GM19452 (cell line): Measurements from ENCODE around the gene KCNH3.
"Not testable (repeated sequence)": the region's sequence is repeated elsewhere in the genome, so short reads cannot be mapped to it uniquely, and the experiment has no call there.

Source experiments
- ATAC-seq: cut with Tn5 transposase; IDR thresholded peaks from one replicate; pipeline ENCODE4 v1.9.1; 2021; ENCODE audit not compliant: unreplicated experiment

KCNH3 gene

DNA sequence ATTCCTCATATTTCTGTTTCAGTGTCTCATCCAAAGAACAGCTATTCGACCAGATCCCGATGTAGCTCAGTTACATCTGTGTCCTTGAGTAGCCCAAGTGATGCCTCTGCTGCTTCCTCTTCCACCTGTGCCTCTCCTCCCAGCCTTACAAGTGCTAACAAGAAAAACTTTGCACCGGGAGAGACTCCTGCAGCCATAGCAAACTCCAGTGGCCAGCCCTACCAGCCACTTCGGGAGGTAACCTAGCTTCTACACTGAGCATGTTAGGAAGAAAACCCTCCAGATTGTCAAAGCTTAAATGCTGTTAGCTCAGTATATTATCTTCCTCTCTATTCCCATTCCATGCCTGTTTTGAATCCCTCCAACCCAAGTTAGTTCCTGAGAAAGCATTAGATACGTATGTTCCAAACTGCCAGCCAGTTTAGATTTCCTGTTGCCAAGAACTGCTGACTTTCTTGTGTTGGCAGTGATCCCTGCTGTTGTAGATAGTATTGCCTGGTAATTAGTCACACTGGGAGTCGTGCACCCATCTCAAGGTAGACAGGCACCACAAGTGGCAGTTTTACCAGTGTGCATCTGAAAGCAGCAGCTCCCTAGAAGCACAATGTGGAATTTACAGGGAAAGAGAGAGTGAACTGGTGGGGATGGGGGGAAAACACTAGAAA lies 14.0 kb upstream of the KCNH3 start:
- no peak for ATAC-seq

DNA sequence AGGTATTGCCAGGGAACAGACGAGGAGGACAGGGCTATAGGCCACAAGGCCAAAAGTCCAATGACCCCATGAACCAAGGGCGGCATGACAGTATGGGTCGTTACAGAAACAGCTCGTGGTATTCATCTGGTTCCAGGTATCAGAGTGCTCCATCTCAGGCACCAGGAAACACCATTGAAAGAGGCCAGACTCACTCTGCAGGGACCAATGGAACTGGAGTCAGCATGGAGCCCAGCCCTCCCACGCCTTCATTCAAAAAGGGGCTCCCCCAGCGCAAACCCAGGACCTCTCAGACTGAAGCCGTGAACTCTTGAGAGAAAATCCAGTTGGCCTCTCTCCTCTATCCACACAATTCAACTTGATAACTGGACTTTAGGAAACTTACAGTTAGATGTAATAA lies 12.9 kb upstream of the KCNH3 start:
- ATAC-seq: no peak

DNA sequence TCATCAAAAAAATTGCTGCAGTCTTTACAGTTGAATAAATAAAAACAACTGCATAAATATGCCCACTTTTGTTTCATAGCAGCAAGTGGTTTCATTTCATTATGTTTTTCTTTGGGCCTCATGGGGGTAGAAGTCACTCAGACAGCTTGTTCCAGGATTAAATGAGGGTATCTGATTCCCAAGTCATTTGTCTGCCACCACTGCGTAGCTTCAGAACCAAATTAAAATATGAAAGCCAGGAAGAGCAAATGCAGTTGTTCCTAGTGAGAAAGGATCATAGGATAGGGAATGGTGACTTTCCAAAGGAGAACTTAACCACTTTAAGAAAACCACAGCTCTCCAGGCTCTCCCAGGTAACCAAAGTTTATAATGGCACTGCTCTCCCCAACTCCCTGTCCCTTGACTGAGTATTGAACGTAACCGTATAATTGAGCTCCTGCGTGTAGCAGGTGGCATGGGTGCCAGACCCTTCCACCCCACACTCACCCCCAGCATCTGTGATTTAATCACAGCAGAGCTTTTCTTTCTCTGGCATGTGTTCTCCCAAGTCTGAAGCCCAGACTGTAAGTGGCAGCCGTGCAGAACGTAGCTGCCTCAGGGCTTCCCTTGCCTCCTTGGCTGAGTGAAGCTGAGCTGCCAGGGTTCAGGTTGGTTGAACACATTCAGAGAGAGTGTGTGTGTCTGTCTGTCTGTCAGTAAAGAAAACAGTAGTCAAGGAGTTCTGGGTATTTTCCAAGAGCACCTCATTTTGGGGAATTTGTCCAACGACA lies 11.3 kb upstream of the KCNH3 start:
- no peak for ATAC-seq

DNA sequence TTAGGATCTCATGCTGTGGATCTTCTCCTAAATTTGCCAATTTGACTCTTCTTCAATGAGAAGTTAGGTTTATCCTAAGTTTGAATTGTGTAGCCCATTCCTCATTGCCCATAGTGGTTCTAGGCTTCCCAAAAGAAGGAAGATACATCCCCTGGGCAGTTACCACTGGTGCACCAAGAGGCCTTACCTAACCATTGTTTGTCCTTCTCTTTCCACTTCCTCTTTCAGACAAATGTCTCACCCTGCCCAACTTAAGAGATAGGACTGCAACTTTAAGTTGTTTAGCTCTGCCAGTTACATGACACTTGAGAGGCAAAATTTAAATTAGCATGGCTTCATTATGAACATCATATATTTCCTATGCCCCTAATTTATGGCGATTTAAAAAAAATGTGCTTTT lies 9.4 kb upstream of the KCNH3 start:
- ATAC-seq: no peak

DNA sequence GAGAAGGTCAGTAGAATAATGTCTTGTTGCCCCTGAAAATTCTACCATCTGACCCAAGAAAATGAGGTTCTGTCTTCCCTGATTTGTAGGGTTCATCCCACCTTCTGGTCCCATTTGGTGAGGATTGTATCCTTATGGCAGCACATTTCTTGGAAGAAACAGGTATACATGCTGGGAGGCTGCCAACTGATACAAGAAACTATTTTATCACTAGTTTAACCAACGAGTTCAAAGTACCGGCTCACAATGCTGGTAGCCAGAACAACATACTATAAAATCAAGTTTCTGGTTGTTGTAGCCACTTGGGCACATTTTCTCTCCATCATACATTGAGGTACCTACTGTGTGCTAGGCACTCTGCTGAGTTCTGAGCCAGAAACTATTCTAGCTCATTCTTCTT lies 7.1 kb upstream of the KCNH3 start:
- no peak for ATAC-seq

DNA sequence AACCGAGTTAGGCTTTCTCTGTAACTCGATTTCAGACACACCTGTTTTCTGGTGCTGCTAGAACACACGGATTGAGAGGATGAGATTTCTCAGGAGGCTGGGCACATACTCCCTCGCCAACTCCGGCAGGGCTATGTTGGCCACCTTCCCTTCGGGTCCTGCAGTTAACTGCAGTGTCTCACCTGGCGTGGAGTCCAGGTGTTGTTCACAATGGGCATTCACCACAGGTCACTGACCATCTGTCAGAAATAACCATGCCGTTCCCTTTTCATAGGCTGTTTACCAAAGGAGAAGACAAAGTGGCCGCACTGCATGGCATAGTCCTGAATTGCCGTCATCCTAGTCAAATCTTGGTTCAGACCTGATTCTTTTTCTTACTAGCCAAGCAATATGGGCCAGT lies 5.5 kb upstream of the KCNH3 start:
- no peak for ATAC-seq

DNA sequence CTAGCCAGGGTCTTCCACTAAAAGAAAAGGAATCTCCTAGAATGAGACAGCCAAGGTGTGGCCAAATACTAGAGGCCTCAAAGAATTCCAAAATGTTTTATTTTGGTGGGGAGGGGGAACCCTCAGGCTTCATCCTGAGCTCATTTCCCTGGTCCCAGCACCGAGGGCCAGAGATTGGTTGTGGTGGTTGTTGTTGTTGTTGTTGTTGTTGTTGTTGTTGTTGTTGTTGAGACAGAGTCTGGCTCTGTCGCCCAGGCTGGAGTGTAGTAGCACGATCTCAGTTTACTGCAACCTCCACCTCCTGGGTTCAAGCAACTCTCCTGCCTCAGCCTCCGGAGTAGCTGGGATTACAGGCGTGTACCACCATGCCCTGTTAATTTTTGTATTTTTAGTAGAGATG lies 4.7 kb upstream of the KCNH3 start:
- not testable (repeated sequence) for ATAC-seq

DNA sequence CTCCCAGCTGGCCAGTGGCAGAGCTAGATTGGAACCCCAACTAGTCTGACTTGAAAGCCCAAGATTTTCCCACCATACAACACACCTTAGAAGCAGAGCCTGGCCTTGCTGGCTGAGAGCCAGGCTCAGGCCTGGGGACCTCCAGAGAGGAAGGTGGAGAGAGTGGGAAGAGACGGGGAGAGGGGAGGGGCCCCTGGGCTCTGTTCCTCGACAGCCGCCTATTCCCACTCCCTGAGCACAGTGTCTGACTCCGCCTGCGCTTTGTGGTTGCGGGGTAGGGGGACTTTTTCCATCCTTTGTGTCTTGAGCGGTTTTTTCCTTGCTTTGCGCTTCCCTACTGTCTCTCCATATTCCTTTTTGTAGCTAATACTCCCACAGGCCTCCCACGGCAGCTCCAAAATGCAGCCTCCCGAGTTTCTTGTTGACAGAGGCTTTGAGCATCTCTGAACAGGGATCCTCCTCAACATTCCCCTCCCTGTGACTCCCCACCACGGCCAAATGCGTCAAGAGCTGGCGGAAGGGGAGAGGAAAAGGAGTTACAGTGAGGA lies 4.0 kb upstream of the KCNH3 start:
- ATAC-seq: no peak

DNA sequence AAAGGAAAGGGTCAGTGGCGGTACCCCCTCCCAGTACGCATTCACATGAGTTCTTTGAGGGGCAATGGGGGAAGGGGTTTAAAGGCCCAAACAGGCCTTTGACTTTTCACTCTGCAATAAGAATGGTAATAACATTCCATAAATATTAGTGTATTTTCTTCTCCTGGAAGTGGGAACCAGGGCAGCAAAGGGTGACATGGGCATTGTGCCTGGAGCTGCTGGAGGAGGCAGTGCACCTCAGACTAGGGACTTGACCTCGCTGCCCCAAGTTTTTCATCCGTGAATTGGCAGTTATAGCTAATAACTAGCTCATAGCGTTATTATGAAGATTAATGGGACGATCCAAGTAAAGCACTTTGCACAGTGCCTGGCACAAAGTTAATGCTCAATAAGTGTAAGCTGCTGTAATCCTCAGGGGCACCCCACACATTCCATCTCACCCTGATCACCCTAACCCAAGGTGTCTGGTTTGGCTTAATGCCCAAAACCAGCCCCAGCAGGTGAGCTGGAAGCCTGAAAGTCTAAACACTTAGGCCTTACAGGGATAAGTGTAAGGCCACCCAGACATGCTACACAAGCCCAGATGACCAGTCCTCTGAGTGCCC lies 2.8 kb upstream of the KCNH3 start:
- no peak for ATAC-seq

DNA sequence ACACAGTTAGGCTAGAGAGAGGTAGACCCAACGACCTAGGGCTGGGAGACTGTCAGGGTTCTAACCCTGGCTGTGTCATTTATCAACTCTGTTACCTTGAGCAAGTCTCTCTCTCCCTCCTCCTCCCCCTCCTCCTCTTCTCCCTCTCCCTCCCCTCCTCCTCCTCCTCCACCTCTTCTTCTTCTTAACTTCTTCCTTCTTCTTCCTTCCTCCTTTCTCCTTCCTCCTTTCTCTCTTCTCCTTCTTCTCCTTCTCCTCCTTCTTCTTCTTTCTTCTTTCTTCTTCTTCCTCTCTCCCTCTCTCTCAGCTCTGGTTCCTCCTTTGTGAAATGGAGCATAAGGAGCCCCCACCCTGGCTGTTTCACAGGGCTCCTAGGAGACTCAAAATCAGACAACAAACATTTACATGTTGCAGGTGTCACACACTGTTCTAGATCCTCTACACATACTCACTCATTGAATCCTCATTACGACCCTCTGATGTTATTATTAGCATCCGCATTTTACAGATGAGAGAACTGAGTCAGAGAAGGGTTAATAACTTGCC lies 2.2 kb upstream of the KCNH3 start:
- no peak for ATAC-seq

DNA sequence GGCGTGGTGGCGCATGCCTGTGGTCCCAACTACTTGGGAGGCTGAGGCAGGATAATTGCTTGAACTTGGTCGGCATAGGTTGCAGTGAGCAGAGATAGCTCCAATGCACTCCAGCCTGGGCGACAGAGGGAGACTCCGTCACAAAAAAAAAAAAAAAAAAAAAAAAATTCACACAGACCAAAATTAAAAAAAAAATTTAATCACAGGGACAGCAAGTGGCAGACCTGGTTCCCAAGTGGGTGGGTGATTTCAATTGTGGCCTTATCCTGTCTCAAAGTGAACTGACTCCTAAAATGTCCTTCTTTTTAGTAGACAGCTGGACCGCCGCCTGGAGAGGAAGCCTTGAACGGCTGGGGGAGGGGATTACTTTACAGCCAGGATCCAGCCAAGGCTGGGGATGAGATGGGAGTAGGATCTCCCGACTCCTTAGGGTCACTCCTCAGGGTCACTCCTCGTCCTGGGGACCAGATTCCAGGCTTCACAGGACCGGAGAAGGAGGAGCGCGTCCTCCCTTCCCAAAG lies 1.5 kb upstream of the KCNH3 start:
- ATAC-seq: no peak

DNA sequence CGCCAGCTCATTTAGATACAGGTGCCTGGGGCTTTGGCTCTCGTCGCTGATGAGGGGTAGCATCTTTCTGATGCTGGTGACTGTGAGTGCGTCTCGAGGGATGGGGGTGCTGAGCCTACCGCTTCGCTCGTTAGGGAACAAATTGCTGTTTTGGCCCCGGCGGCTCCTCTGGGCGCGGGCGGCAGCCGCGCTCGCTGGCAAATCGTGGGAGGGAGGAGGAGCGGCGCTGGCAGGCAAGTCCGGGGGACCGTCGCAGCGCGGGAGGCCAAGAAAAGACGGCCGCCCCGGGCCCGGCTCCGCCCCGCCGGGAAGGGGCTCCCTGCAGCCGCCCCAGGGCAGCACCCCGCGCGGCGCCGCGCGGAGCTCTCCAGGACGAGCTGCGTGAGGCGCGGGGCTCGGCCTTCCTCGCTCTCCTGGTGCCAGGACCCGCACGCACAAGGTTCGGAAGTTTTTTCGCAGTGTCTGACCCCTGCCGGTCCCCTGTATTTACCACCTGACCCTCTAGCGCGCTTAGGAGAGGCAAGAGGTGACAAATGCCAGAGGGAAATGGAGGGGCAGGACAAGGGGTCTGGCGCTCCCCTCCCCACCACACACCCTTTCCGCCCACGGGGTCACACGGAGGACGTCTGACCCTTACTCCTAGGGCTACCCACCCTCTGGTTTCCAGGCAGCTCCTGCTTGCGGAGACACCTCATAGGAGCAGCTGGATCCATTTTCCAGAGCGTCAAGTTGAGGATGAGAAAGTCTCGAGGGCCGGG lies 899 bp upstream of the KCNH3 start:
- no peak for ATAC-seq

DNA sequence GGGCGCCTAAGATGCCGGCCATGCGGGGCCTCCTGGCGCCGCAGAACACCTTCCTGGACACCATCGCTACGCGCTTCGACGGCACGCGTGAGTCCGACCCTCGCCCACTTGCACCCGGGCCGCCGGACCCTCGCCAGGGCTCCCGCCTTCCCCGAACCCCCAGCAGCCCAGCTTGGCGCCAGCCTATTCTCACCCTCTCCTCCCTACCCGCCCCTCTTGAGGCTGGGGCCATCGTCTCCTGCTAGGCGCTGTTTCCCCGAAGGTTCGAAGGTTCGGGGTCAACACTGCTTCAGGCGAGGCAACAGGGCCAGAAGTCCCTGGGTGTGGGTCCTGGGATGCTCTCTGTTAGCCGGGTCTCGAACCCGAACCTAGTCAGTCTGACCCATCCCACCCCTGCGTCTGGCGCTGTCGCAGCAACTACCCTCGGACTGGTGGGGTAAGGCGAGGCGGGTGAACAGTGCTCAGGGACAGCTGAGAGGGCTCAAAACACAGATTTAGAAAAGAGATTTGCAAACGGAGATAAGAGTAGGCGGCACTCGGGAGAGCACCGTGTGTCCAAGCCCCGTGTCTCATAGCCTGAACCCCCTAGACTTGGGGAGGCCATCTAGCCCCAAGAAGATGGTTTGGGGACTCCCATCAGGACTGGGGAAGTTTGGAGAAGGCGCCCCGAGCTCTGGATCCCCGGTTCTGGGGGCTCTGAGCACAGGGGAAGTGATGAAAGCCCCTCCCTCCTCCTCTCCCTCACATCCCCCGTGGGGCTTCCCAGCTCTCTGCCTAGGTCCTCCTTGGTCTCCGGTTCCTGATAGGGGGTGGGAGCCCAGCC lies 787 bp downstream of the KCNH3 start:
- no peak for ATAC-seq

DNA sequence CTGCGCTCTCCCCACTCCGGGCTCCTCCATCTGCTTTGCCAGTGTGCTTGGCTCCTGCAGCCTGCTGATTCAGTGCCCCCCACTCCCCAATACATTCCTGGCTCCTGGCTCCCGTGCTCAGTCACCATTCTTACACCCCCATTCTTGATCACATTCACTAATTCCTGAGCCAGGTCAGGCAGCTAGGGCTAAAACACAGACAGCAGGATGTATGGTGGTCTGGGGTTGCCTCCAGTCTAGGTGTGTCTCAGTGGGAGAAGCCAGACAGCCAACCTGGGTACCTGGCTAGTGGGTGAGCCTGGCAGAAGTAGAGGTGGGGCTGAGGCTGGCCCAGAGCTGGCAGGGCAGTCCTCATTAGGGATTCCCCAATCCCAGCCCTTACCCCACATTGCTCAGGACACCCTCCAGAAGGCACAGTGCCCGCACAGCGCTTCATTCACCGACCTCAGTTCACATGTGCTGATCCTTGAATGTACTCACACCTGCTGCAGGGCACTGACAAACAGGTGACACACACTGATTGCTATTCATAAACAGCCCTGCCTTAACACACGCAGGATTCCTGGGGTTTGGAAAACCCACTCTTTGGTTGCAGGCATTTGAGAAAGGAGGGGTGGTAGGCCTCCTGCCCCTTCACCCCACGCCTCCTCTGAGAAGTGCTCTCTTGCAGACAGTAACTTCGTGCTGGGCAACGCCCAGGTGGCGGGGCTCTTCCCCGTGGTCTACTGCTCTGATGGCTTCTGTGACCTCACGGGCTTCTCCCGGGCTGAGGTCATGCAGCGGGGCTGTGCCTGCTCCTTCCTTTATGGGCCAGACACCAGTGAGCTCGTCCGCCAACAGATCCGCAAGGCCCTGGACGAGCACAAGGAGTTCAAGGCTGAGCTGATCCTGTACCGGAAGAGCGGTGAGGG lies 1.7 kb downstream of the KCNH3 start:
- ATAC-seq: no peak

DNA sequence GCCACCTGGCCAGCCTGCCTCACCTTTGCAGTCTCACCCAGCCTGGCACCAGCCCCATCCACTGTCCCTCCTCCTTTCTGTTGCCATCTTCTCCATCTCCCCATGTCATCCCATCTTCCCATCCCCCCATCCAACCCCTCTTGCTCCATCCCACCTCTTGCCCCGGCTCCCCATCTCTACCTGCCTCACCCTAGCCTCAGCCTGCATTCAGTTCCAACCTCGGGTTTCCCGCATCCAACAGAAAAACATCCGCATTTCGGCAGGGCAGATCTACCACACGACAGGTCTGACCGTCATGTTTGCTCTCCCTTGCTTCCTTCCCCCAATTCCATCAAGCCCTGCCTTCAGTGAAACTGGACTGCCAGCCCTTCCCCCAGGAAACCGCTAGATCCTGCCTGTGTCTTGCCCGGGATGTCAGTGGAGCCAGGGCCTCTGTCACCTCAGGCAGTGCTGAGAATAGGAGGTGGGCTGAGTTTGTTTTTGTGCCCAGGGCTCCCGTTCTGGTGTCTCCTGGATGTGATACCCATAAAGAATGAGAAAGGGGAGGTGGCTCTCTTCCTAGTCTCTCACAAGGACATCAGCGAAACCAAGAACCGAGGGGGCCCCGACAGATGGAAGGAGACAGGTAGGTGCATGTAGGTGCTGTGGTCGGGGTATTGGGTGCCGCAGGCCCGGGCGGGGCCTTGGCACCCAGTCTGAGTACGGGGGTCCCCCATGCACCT lies 2.5 kb downstream of the KCNH3 start:
- ATAC-seq: no peak

DNA sequence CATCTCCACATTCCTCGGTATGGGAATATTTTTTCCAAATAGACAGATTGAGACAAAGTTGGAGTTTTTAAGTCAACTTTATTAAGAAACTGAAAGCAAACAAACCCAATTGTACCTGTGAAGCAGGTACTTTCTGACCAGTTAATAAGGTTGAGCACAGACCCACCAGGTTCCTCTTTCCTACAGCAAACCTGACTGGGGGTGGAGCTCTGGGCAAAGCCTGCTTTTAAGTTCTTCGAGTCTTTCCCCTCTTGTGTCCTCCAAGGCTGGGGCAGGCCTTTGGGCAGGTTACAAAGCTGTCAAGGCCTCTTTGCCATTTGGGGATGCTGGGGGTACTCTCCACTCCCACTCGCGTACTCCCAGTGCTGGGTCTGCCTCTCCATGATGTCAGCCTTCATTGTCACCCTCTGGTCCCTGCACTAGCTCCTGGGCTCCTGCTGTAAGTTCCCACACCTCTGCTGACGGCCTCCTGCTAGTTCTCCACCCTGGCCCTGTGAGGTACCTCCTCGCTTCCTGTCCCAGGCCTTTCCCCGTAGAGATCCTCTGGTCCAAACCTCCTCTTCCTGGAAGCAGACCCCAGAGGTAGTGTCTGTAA lies 3.2 kb downstream of the KCNH3 start:
- ATAC-seq: no peak

DNA sequence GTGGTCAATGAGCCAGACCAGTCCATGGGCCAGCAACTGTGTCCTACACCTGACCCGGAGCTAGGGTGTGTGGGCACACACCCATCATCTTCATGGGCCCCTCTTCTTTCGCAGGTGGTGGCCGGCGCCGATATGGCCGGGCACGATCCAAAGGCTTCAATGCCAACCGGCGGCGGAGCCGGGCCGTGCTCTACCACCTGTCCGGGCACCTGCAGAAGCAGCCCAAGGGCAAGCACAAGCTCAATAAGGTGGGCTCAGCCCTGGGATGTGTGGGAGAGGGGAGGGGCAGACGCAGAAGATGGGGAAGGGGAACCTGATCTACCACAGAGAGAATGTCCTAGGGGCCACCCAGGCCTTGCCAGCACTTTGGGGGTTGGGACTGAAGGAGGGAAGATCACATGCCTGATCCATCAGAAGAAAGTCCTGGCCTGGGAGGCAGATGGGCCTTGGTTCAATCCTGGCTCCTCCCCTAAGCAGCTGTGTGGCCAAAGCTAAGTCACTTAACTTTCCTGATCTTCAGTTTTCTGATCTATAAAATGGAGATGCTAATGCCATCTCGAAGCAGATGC lies 3.8 kb downstream of the KCNH3 start:
- no peak for ATAC-seq
